T47D (cell line): ENCODE measurements around the gene KLK15.

ENCODE experiments used
- DNase-seq, 2 experiments: peaks; one replicate each; pipeline versions ENCODE4 v3.0.0 to v3.0.0-alpha.2; 2011 to 2012; ENCODE audit warnings: low read depth in 1 of 2, low spot score in 1 of 2
- JUND ChIP-seq: IDR thresholded peaks from 2 replicates; pipeline ENCODE4 v1.6.1; 2012; ENCODE audit warnings: low read depth
- in situ Hi-C: cut with HindIII; loops from 2 replicates; pipeline ENCODE4 v1.10.0; 2016; ENCODE audit warnings: low sequenced_read_pairs, low pct_unique_long_range_greater_than_20kb

Gene KLK15

GRCh38 chr19:50859849-50860248, 26.5 kb upstream of the KLK15 start:
- no peak for TF ChIP-seq JUND
- in situ Hi-C loops = no loop called here
- no peak for DNase-seq

GRCh38 chr19:50858886-50859285, 25.5 kb upstream of the KLK15 start:
- in situ Hi-C loops = no loop called here
- no peak for TF ChIP-seq JUND
- DNase-seq = no peak

- no peak for TF ChIP-seq JUND
- in situ Hi-C loops = no loop called here
- no peak for DNase-seq
These were observed 24.0 kb upstream of the KLK15 start for GRCh38 chr19:50857366-50857765.

GRCh38 chr19:50854636-50855410, 21.4 kb upstream of the KLK15 start, which contains the start of gene KLK3:
TSS of gene KLK3 (plus strand) at chr19:50854915. CDS start at chr19:50854956, 41 bp downstream.
- TF ChIP-seq JUND = no peak
- no peak for DNase-seq
- in situ Hi-C loops = no loop called here

GRCh38 chr19:50851620-50852019, 18.2 kb upstream of the KLK15 start:
- DNase-seq = no peak
- no peak for TF ChIP-seq JUND
- in situ Hi-C loops = no loop called here

- TF ChIP-seq JUND = no peak
- DNase-seq = no peak
- in situ Hi-C loops = no loop called here
These were observed 17.4 kb upstream of the KLK15 start for GRCh38 chr19:50850738-50851137.

GRCh38 chr19:50844296-50844935, 11.0 kb upstream of the KLK15 start:
- in situ Hi-C loops = no loop called here
- no peak for TF ChIP-seq JUND
- DNase-seq = peak in 1 of 2 experiments; percentile 66

- peak in 1 of 2 experiments; percentile 7 for DNase-seq
- TF ChIP-seq JUND = no peak
- in situ Hi-C loops = no loop called here
These were observed 10.4 kb upstream of the KLK15 start for GRCh38 chr19:50843701-50844221.

GRCh38 chr19:50843205-50843604, 9.8 kb upstream of the KLK15 start:
- DNase-seq = no peak
- in situ Hi-C loops = no loop called here
- no peak for TF ChIP-seq JUND

- no peak for DNase-seq
- in situ Hi-C loops = no loop called here
- no peak for TF ChIP-seq JUND
These were observed 8.8 kb upstream of the KLK15 start for GRCh38 chr19:50842130-50842529.

GRCh38 chr19:50839712-50840655, 6.6 kb upstream of the KLK15 start:
- no peak for DNase-seq
- in situ Hi-C loops = no loop called here
- no peak for TF ChIP-seq JUND

- in situ Hi-C loops = no loop called here
These were observed 4.9 kb upstream of the KLK15 start for GRCh38 chr19:50838239-50838638.

GRCh38 chr19:50837300-50837699, 3.9 kb upstream of the KLK15 start:
- TF ChIP-seq JUND = no peak
- DNase-seq = peak in 1 of 2 experiments; percentile 42
- in situ Hi-C loops = no loop called here

More at GRCh38 chr19:50838239-50838638, 4.9 kb upstream of the KLK15 start:
- no peak for TF ChIP-seq JUND
- DNase-seq = peak in 1 of 2 experiments; percentile 37
